ENCODE data around the gene CCDC7. TPM values are rescaled to one million over a fixed set of nuclear protein-coding genes. Genes with fewer than 3 reads are reported as not detected.

The CCDC7 gene
- total and polyA plus RNA-seq, 2 experiments from 2014 or later: 0.83 to 1.6 TPM

DNA sequence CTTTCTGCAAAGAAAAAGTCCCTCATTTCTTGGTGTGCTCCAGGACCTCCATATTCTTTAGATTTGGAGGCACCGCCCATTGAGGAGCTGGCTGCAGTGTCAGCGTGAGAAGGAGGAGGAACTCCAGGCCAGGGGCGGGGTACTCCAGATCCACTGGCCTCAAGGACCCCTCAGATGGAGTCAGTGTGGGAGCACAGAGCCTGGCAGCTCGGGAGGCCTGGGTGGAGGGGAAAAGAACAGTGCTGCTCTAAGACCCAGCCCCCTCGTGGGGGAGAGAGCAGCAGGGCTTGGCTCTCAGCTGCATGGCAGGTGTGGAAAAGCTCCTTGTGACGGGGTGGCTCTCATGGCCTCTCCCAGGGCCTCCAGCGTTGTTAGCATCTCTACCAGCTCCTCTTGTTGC lies 441.5 kb downstream of the CCDC7 start:
- H3F3A ChIP-seq (replicated peaks; ENCODE audit: low read depth): no peaks in the 10 kb centered on the region
- no peaks in the 10 kb centered on the region for H3K36me3 ChIP-seq (ENCODE audit: insufficient read depth)
- no peaks in the 10 kb centered on the region for H3K36me3 Mint-ChIP-seq (ENCODE audit: low read depth)
- DNase-seq (ENCODE audit: low spot score) (no peak), ATAC-seq (peak; percentile 51)
- peaks cover 15% of the 10 kb centered on the region for H3K4me1 Mint-ChIP-seq
- no peaks in the 10 kb centered on the region for H3K9me3 Mint-ChIP-seq
- H3K27ac ChIP-seq (ENCODE audit: low read depth): no peak overlapping the region
- H3K4me3 Mint-ChIP-seq: no peak overlapping the region
- H3K79me2 ChIP-seq (replicated peaks; ENCODE audit: insufficient read depth): no peaks in the 10 kb centered on the region
- no peak overlapping the region for H3K4me3 ChIP-seq
- peaks cover 7% of the 10 kb centered on the region for H3K4me1 ChIP-seq (ENCODE audit: insufficient read depth)
- H2AFZ ChIP-seq: no peak overlapping the region
- no peak overlapping the region for H3K4me2 ChIP-seq
- TF ChIP-seq JUNB (IDR thresholded peaks at IDR 0.05; ENCODE audit: unreplicated experiment) (no peak), NANOG (IDR thresholded peaks at IDR 0.05; ENCODE audit: borderline replicate concordance) (no peak), EZH2 (IDR thresholded peaks at IDR 0.05; ENCODE audit: low read depth, unreplicated experiment) (no peak), EZH2phosphoT487 (IDR thresholded peaks at IDR 0.05; ENCODE audit: unreplicated experiment) (no peak), POLR2AphosphoS5 (IDR thresholded peaks at IDR 0.05; ENCODE audit: low read depth) (no peak), ZNF114 (CRISPR knock-in tag; IDR thresholded peaks at IDR 0.05) (no peak), STAT1 (IDR thresholded peaks at IDR 0.05; ENCODE audit: unreplicated experiment) (no peak), ZNF331 (CRISPR knock-in tag; IDR thresholded peaks at IDR 0.05; ENCODE audit: low read depth) (no peak), CREB1 (CRISPR knock-in tag; IDR thresholded peaks at IDR 0.05; ENCODE audit: low read depth) (no peak)
- TF ChIP-seq, protein P1, sequence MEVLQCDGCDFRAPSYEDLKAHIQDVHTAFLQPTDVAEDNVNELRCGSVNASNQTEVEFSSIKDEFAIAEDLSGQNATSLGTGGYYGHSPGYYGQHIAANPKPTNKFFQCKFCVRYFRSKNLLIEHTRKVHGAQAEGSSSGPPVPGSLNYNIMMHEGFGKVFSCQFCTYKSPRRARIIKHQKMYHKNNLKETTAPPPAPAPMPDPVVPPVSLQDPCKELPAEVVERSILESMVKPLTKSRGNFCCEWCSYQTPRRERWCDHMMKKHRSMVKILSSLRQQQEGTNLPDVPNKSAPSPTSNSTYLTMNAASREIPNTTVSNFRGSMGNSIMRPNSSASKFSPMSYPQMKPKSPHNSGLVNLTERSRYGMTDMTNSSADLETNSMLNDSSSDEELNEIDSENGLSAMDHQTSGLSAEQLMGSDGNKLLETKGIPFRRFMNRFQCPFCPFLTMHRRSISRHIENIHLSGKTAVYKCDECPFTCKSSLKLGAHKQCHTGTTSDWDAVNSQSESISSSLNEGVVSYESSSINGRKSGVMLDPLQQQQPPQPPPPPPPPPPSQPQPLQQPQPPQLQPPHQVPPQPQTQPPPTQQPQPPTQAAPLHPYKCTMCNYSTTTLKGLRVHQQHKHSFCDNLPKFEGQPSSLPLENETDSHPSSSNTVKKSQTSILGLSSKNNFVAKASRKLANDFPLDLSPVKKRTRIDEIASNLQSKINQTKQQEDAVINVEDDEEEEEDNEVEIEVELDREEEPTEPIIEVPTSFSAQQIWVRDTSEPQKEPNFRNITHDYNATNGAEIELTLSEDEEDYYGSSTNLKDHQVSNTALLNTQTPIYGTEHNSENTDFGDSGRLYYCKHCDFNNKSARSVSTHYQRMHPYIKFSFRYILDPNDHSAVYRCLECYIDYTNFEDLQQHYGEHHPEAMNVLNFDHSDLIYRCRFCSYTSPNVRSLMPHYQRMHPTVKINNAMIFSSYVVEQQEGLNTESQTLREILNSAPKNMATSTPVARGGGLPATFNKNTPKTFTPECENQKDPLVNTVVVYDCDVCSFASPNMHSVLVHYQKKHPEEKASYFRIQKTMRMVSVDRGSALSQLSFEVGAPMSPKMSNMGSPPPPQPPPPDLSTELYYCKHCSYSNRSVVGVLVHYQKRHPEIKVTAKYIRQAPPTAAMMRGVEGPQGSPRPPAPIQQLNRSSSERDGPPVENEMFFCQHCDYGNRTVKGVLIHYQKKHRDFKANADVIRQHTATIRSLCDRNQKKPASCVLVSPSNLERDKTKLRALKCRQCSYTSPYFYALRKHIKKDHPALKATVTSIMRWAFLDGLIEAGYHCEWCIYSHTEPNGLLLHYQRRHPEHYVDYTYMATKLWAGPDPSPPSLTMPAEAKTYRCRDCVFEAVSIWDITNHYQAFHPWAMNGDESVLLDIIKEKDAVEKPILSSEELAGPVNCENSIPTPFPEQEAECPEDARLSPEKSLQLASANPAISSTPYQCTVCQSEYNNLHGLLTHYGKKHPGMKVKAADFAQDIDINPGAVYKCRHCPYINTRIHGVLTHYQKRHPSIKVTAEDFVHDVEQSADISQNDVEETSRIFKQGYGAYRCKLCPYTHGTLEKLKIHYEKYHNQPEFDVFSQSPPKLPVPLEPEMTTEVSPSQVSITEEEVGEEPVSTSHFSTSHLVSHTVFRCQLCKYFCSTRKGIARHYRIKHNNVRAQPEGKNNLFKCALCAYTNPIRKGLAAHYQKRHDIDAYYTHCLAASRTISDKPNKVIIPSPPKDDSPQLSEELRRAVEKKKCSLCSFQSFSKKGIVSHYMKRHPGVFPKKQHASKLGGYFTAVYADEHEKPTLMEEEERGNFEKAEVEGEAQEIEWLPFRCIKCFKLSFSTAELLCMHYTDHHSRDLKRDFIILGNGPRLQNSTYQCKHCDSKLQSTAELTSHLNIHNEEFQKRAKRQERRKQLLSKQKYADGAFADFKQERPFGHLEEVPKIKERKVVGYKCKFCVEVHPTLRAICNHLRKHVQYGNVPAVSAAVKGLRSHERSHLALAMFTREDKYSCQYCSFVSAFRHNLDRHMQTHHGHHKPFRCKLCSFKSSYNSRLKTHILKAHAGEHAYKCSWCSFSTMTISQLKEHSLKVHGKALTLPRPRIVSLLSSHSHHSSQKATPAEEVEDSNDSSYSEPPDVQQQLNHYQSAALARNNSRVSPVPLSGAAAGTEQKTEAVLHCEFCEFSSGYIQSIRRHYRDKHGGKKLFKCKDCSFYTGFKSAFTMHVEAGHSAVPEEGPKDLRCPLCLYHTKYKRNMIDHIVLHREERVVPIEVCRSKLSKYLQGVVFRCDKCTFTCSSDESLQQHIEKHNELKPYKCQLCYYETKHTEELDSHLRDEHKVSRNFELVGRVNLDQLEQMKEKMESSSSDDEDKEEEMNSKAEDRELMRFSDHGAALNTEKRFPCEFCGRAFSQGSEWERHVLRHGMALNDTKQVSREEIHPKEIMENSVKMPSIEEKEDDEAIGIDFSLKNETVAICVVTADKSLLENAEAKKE (CRISPR knock-in tag; IDR thresholded peaks at IDR 0.05): no peak
- TF ChIP-seq, protein P2, sequence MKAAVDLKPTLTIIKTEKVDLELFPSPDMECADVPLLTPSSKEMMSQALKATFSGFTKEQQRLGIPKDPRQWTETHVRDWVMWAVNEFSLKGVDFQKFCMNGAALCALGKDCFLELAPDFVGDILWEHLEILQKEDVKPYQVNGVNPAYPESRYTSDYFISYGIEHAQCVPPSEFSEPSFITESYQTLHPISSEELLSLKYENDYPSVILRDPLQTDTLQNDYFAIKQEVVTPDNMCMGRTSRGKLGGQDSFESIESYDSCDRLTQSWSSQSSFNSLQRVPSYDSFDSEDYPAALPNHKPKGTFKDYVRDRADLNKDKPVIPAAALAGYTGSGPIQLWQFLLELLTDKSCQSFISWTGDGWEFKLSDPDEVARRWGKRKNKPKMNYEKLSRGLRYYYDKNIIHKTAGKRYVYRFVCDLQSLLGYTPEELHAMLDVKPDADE (IDR thresholded peaks at IDR 0.05): no peak
- TF ChIP-seq, protein P3, sequence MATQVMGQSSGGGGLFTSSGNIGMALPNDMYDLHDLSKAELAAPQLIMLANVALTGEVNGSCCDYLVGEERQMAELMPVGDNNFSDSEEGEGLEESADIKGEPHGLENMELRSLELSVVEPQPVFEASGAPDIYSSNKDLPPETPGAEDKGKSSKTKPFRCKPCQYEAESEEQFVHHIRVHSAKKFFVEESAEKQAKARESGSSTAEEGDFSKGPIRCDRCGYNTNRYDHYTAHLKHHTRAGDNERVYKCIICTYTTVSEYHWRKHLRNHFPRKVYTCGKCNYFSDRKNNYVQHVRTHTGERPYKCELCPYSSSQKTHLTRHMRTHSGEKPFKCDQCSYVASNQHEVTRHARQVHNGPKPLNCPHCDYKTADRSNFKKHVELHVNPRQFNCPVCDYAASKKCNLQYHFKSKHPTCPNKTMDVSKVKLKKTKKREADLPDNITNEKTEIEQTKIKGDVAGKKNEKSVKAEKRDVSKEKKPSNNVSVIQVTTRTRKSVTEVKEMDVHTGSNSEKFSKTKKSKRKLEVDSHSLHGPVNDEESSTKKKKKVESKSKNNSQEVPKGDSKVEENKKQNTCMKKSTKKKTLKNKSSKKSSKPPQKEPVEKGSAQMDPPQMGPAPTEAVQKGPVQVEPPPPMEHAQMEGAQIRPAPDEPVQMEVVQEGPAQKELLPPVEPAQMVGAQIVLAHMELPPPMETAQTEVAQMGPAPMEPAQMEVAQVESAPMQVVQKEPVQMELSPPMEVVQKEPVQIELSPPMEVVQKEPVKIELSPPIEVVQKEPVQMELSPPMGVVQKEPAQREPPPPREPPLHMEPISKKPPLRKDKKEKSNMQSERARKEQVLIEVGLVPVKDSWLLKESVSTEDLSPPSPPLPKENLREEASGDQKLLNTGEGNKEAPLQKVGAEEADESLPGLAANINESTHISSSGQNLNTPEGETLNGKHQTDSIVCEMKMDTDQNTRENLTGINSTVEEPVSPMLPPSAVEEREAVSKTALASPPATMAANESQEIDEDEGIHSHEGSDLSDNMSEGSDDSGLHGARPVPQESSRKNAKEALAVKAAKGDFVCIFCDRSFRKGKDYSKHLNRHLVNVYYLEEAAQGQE (IDR thresholded peaks at IDR 0.05; ENCODE audit: unreplicated experiment): no peak
- TF ChIP-seq, protein P4, sequence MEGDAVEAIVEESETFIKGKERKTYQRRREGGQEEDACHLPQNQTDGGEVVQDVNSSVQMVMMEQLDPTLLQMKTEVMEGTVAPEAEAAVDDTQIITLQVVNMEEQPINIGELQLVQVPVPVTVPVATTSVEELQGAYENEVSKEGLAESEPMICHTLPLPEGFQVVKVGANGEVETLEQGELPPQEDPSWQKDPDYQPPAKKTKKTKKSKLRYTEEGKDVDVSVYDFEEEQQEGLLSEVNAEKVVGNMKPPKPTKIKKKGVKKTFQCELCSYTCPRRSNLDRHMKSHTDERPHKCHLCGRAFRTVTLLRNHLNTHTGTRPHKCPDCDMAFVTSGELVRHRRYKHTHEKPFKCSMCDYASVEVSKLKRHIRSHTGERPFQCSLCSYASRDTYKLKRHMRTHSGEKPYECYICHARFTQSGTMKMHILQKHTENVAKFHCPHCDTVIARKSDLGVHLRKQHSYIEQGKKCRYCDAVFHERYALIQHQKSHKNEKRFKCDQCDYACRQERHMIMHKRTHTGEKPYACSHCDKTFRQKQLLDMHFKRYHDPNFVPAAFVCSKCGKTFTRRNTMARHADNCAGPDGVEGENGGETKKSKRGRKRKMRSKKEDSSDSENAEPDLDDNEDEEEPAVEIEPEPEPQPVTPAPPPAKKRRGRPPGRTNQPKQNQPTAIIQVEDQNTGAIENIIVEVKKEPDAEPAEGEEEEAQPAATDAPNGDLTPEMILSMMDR (conservative IDR thresholded peaks at IDR 0.05; ENCODE audit: low read depth in 2 of 2): no peak
- no peak overlapping the region for H3K27ac Mint-ChIP-seq
- H4K20me1 ChIP-seq (replicated peaks; ENCODE audit: insufficient read depth): no peaks in the 10 kb centered on the region
- H3K9me2 ChIP-seq (ENCODE audit: insufficient read depth): no peaks in the 10 kb centered on the region
- H3K27me3 Mint-ChIP-seq (ENCODE audit: insufficient read depth, low read depth, poor library complexity): peaks cover 5% of the 10 kb centered on the region
- no peaks in the 10 kb centered on the region for H3K27me3 ChIP-seq (ENCODE audit: insufficient read depth)

All from GM23338 (cell line).